Esophagus squamous epithelium (tissue), 5 donors: ENCODE data around the gene CCDC136. TPM values are rescaled to one million over a fixed set of nuclear protein-coding genes. Genes with fewer than 3 reads are reported as not detected.

Experiments
- DNase-seq: peaks from one replicate; lab custom pipeline; 2025; lab: John Stamatoyannopoulos, UW
- H3K27ac ChIP-seq, 4 donors: fragments of 200-600 bp; sonication (generic); one replicate each; pipeline ENCODE4 v1.5.1; 2016 to 2019; ENCODE audit warnings: mild to moderate bottlenecking in 1 of 4
- H3K27me3 ChIP-seq, 4 donors: fragments of 200-600 bp; sonication (generic); 1 replicate in 3 of 4; 2 replicates in 1 of 4; pipeline versions ENCODE4 v1.5.1 to v1.6.0; 2017 to 2021; ENCODE audit warnings: antibody characterized with exemption in 1 of 4
- H3K36me3 ChIP-seq, 3 donors: fragments of 200-600 bp; sonication (generic); one replicate each; pipeline ENCODE4 v1.5.1; 2016 to 2019
- H3K4me1 ChIP-seq, 3 donors: fragments of 200-600 bp; sonication (generic); one replicate each; pipeline ENCODE4 v1.5.1; 2017 to 2019
- H3K4me3 ChIP-seq, 4 donors: fragments of 200-600 bp; sonication (generic); 1 replicate in 3 of 4; 2 replicates in 1 of 4; pipeline ENCODE4 v1.5.1; 2016 to 2019; ENCODE audit warnings: mild to moderate bottlenecking in 2 of 4, moderate library complexity in 1 of 4
- H3K9me3 ChIP-seq, 3 donors: fragments of 200-600 bp; sonication (generic); one replicate each; pipeline ENCODE4 v1.5.1; 2016 to 2019
- POLR2A ChIP-seq, 4 donors: fragments of 450-650 bp; IDR thresholded peaks; one replicate each; pipeline ENCODE4 v1.6.1; 2017; ENCODE audit warnings: antibody characterized with exemption in 4 of 4, mild to moderate bottlenecking in 4 of 4, moderate library complexity in 3 of 4
- WGBS, 2 donors: methylation state at CpG; one replicate each; pipeline ENCODE4 v1.1.5; 2018; 5-methylcytosine and 5-hydroxymethylcytosine counted together
- intact Hi-C: fragments of 100-400 bp; cut with DNase I; formaldehyde crosslinking; loops from one replicate; pipeline ENCODE4 v1.15.0; 2022
- total RNA-seq, 4 donors: library from RNA; depleted of rRNA; stranded (reverse); fragments of >200 nt; gene quantifications; one replicate each; pipeline ENCODE4 v1.1.0, GENCODE V29; 2016
- TF ChIP-seq, protein P1 (sequence below), 6 experiments: fragments of 450-650 bp in 4 of 6; fragments of 200-600 bp in 2 of 6; sonication (generic) in 2 of 6; IDR thresholded peaks; one replicate each; pipeline ENCODE4 v1.5.1; 2016 to 2019; ENCODE audit warnings: antibody characterized with exemption in 6 of 6, mild to moderate bottlenecking in 4 of 6, moderate library complexity in 4 of 6
- donor health status: DM: yes; HTN: yes; CAD: no.

Gene CCDC136
- total RNA-seq, 4 donors from 2014 or later = 0.09 to 5.1 (median 2.2) TPM

GRCh38 chr7:128781851-128782250, 9.9 kb upstream of the CCDC136 start:
- peak overlapping the region in 3 of 4 donors; percentile 44 to 77 (median 71) for H3K27ac ChIP-seq
- intact Hi-C loops = no loop called here
- no peaks in the 10 kb centered on the region for H3K27me3 ChIP-seq
- TF ChIP-seq POLR2A (IDR thresholded peaks at IDR 0.05) = no peak
- TF ChIP-seq, protein P1, sequence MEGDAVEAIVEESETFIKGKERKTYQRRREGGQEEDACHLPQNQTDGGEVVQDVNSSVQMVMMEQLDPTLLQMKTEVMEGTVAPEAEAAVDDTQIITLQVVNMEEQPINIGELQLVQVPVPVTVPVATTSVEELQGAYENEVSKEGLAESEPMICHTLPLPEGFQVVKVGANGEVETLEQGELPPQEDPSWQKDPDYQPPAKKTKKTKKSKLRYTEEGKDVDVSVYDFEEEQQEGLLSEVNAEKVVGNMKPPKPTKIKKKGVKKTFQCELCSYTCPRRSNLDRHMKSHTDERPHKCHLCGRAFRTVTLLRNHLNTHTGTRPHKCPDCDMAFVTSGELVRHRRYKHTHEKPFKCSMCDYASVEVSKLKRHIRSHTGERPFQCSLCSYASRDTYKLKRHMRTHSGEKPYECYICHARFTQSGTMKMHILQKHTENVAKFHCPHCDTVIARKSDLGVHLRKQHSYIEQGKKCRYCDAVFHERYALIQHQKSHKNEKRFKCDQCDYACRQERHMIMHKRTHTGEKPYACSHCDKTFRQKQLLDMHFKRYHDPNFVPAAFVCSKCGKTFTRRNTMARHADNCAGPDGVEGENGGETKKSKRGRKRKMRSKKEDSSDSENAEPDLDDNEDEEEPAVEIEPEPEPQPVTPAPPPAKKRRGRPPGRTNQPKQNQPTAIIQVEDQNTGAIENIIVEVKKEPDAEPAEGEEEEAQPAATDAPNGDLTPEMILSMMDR (IDR thresholded peaks at IDR 0.05) = no peak
- peaks cover 0 to 16% (median 0%) of the 10 kb centered on the region in 3 donors for H3K4me1 ChIP-seq
- H3K9me3 ChIP-seq = peaks cover 0 to 15% (median 0%) of the 10 kb centered on the region in 3 donors
- H3K4me3 ChIP-seq = no peak overlapping the region
- DNase-seq = no peak
- no peaks in the 10 kb centered on the region for H3K36me3 ChIP-seq
- 44 to 53% methylated on average over 3 of the region's 3 CpGs for WGBS, 2 donors

- TF ChIP-seq, protein P1 (IDR thresholded peaks at IDR 0.05) = no peak
- TF ChIP-seq POLR2A (IDR thresholded peaks at IDR 0.05) = no peak
- Histone ChIP-seq H3K27me3 (no peaks in the 10 kb centered on the region), H3K27ac (peak overlapping the region in 3 of 4 donors; percentile 32 to 77 (median 71)), H3K36me3 (no peaks in the 10 kb centered on the region), H3K4me1 (peaks cover 0 to 16% (median 0%) of the 10 kb centered on the region in 3 donors), H3K4me3 (no peak overlapping the region), H3K9me3 (peaks cover 0 to 5% (median 0%) of the 10 kb centered on the region in 3 donors)
- DNase-seq = no peak
- WGBS, 2 donors = 44 to 60% methylated on average over 2 to 8 of the region's 15 CpGs
- intact Hi-C loops = no loop called here
Measured at GRCh38 chr7:128783143-128783861, 8.5 kb upstream of the CCDC136 start.

DNA sequence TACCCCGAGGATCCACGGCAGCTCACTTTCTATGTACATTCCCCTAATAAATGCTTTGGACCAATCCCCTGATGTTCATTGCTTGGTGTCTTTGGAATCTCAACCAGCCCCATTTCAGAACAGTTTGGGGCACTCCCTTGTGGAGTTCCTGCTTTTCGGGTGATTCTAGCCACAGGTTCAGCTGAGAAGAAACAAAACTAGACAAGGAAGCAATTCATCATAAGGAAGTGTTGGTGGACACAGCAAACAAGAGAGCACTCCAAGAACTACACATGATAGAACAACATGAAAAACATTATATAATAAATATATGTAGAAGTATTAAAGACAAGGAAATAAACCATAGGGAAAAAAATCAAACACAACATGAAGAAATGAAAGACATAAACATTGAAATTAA, 6.0 kb upstream of the CCDC136 start:
- no peak overlapping the region for H3K27ac ChIP-seq
- TF ChIP-seq POLR2A (IDR thresholded peaks at IDR 0.05) = no peak
- TF ChIP-seq, protein P1 (IDR thresholded peaks at IDR 0.05) = no peak
- H3K36me3 ChIP-seq = no peaks in the 10 kb centered on the region
- intact Hi-C loops = no loop called here
- 76 to 88% methylated on average over 2 to 3 of the region's 3 CpGs for WGBS, 2 donors
- H3K27me3 ChIP-seq = peaks cover 0 to 6% (median 0%) of the 10 kb centered on the region in 4 donors
- H3K9me3 ChIP-seq = no peaks in the 10 kb centered on the region
- no peak overlapping the region for H3K4me3 ChIP-seq
- peaks cover 0 to 24% (median 0%) of the 10 kb centered on the region in 3 donors for H3K4me1 ChIP-seq
- no peak for DNase-seq

GRCh38 chr7:128788446-128789412, 3.0 kb upstream of the CCDC136 start:
- Histone ChIP-seq H3K27ac (no peak overlapping the region), H3K36me3 (no peaks in the 10 kb centered on the region), H3K9me3 (no peaks in the 10 kb centered on the region), H3K27me3 (peaks cover 0 to 27% (median 2%) of the 10 kb centered on the region in 4 donors), H3K4me3 (no peak overlapping the region), H3K4me1 (peaks cover 9 to 34% (median 9%) of the 10 kb centered on the region in 3 donors)
- no peak for TF ChIP-seq POLR2A (IDR thresholded peaks at IDR 0.05)
- TF ChIP-seq, protein P1 (IDR thresholded peaks at IDR 0.05) = no peak
- 65 to 73% methylated on average over 3 to 4 of the region's 9 CpGs for WGBS, 2 donors
- intact Hi-C loops = no loop called here
- DNase-seq = no peak
